Smooth muscle cell (in vitro differentiated cells): ENCODE results near the gene C1orf185. TPM values are rescaled to one million over a fixed set of nuclear protein-coding genes. Genes with fewer than 3 reads are reported as not detected.
A peak's percentile ranks its signal among the peaks of the same experiment; 100 is the strongest.
"Not testable (repeated sequence)": the region's sequence is repeated elsewhere in the genome, so short reads cannot be mapped to it uniquely, and the experiment has no call there.

ENCODE experiments used
- DNase-seq: peaks from one replicate; lab custom pipeline; 2025; ENCODE audit not compliant: unreplicated experiment; lab: John Stamatoyannopoulos, UW
- H2AFZ ChIP-seq: fragments of 200-600 bp; sonication (generic); 2 replicates; pipeline ENCODE4 v1.6.0; 2016; ENCODE audit warnings: antibody characterized with exemption, low read depth, mild to moderate bottlenecking
- H3F3A ChIP-seq: fragments of 200-600 bp; sonication (generic); 2 replicates; pipeline ENCODE4 v1.6.0; 2017; ENCODE audit warnings: antibody characterized with exemption, low read depth
- H3K27ac ChIP-seq: fragments of 200-600 bp; sonication (generic); 2 replicates; pipeline ENCODE4 v1.5.1; 2016; ENCODE audit warnings: low read depth, mild to moderate bottlenecking
- H3K27me3 ChIP-seq: fragments of 200-600 bp; sonication (generic); 2 replicates; pipeline ENCODE4 v1.6.1; 2016; ENCODE audit warnings: low read depth, mild to moderate bottlenecking
- H3K36me3 ChIP-seq: fragments of 200-600 bp; sonication (generic); 2 replicates; pipeline ENCODE4 v1.5.1; 2016; ENCODE audit warnings: low read depth
- H3K4me1 ChIP-seq: fragments of 200-600 bp; sonication (generic); 2 replicates; pipeline ENCODE4 v1.5.1; 2016; ENCODE audit warnings: low read depth
- H3K4me2 ChIP-seq: fragments of 200-600 bp; sonication (generic); 2 replicates; pipeline ENCODE4 v1.6.0; 2016; ENCODE audit warnings: mild to moderate bottlenecking
- H3K4me3 ChIP-seq: fragments of 200-600 bp; sonication (generic); 2 replicates; pipeline ENCODE4 v1.5.1; 2016; ENCODE audit warnings: mild to moderate bottlenecking
- H3K79me2 ChIP-seq: fragments of 200-600 bp; sonication (generic); 2 replicates; pipeline ENCODE4 v1.6.0; 2016; ENCODE audit warnings: low read depth, mild to moderate bottlenecking
- H3K9ac ChIP-seq: fragments of 200-600 bp; sonication (generic); 2 replicates; pipeline ENCODE4 v1.6.0; 2016; ENCODE audit warnings: low read depth
- H3K9me3 ChIP-seq: fragments of 200-600 bp; sonication (generic); replicated peaks from 2 replicates; pipeline ENCODE4 v1.5.1; 2016; ENCODE audit warnings: low read depth
- H4K20me1 ChIP-seq: fragments of 200-600 bp; sonication (generic); 2 replicates; pipeline ENCODE4 v1.6.0; 2016; ENCODE audit warnings: low read depth
- WGBS: methylation state at CpG from one replicate; pipeline ENCODE4 v1.1.7; 2016; ENCODE audit warnings: low lambda C conversion rate; 5-methylcytosine and 5-hydroxymethylcytosine counted together
- polyA plus RNA-seq: library from polyadenylated mRNA; unstranded; fragments of >200 nt; fragmentation: Nextera tagmentation; extraction: Ambion mirVana; gene quantifications from 2 replicates; pipeline ENCODE4 v1.2.1, GENCODE V29; 2016
- total RNA-seq: library from RNA; depleted of rRNA; stranded (reverse); fragments of >200 nt; gene quantifications from 2 replicates; pipeline ENCODE4 v1.2.3, GENCODE V29; 2014
- TF ChIP-seq, protein P1 (sequence below): fragments of 200-600 bp; sonication (generic); IDR thresholded peaks from 2 replicates; pipeline ENCODE4 v1.5.1; 2017; ENCODE audit warnings: borderline replicate concordance, mild to moderate bottlenecking, antibody characterized with exemption; ENCODE audit not compliant: insufficient read depth, poor library complexity, severe bottlenecking

Gene C1orf185
- total and polyA plus RNA-seq, 2 experiments from 2014 or later = not detected

GRCh38 chr1:51158263-51158662, 56.2 kb downstream of the C1orf185 start:
- TF ChIP-seq, protein P1, sequence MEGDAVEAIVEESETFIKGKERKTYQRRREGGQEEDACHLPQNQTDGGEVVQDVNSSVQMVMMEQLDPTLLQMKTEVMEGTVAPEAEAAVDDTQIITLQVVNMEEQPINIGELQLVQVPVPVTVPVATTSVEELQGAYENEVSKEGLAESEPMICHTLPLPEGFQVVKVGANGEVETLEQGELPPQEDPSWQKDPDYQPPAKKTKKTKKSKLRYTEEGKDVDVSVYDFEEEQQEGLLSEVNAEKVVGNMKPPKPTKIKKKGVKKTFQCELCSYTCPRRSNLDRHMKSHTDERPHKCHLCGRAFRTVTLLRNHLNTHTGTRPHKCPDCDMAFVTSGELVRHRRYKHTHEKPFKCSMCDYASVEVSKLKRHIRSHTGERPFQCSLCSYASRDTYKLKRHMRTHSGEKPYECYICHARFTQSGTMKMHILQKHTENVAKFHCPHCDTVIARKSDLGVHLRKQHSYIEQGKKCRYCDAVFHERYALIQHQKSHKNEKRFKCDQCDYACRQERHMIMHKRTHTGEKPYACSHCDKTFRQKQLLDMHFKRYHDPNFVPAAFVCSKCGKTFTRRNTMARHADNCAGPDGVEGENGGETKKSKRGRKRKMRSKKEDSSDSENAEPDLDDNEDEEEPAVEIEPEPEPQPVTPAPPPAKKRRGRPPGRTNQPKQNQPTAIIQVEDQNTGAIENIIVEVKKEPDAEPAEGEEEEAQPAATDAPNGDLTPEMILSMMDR = no peak
- peaks cover 3% of the 10 kb centered on the region for H3K9me3 ChIP-seq
- H4K20me1 ChIP-seq = no peaks in the 10 kb centered on the region
- no peak overlapping the region for H2AFZ ChIP-seq
- H3K27me3 ChIP-seq = peaks cover 13% of the 10 kb centered on the region
- no peaks in the 10 kb centered on the region for H3F3A ChIP-seq
- no peaks in the 10 kb centered on the region for H3K79me2 ChIP-seq
- no peaks in the 10 kb centered on the region for H3K4me1 ChIP-seq
- WGBS = 94% methylated on average over 4 of the region's 4 CpGs
- no peak overlapping the region for H3K27ac ChIP-seq
- no peak overlapping the region for H3K4me3 ChIP-seq
- H3K4me2 ChIP-seq = no peak overlapping the region
- no peak for DNase-seq
- no peak overlapping the region for H3K9ac ChIP-seq
- no peaks in the 10 kb centered on the region for H3K36me3 ChIP-seq

- not testable (repeated sequence) for H3K36me3 ChIP-seq, H4K20me1 ChIP-seq, H3K9ac ChIP-seq, H3K4me1 ChIP-seq, H3K79me2 ChIP-seq, H3K4me2 ChIP-seq, H3K9me3 ChIP-seq, H3K4me3 ChIP-seq, H2AFZ ChIP-seq, H3K27ac ChIP-seq, H3F3A ChIP-seq, DNase-seq
- 87% methylated on average over 5 of the region's 5 CpGs for WGBS
- H3K27me3 ChIP-seq = peaks cover 13% of the 10 kb centered on the region
Observed at GRCh38 chr1:51162560-51162959, 60.5 kb downstream of the C1orf185 start.

DNA sequence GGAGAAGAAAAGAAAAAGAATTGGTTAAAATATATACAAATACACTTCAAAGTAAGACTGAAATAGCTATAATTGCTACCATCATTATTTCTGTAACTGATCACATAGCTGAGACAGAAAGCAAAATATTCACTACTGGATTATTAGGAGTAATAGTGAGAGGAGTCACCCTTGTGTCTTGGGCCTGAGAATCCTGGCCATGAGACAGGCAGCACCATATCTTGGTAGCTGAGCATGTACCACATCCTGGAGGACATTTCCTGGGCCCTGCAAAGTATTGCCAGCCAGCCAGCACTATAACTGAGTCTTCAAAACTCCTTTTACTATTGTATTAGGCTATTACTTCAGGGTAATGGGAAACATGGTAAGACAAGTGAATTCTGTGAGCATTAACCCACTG, 63.5 kb downstream of the C1orf185 start:
- Histone ChIP-seq H3F3A (no peaks in the 10 kb centered on the region), H3K4me2 (no peak overlapping the region), H3K79me2 (no peaks in the 10 kb centered on the region), H3K4me1 (no peaks in the 10 kb centered on the region), H3K36me3 (no peaks in the 10 kb centered on the region), H3K4me3 (no peak overlapping the region), H3K9ac (no peak overlapping the region), H3K9me3 (no peaks in the 10 kb centered on the region), H2AFZ (no peak overlapping the region), H3K27me3 (no peaks in the 10 kb centered on the region), H4K20me1 (no peaks in the 10 kb centered on the region), H3K27ac (no peak overlapping the region)
- no peak for DNase-seq
- TF ChIP-seq, protein P1 = no peak

- H3K36me3 ChIP-seq = no peaks in the 10 kb centered on the region
- no peak overlapping the region for H3K27ac ChIP-seq
- peaks cover 7% of the 10 kb centered on the region for H3K27me3 ChIP-seq
- no peaks in the 10 kb centered on the region for H3K4me1 ChIP-seq
- no peak for DNase-seq
- no peaks in the 10 kb centered on the region for H3F3A ChIP-seq
- H3K79me2 ChIP-seq = no peaks in the 10 kb centered on the region
- no peaks in the 10 kb centered on the region for H4K20me1 ChIP-seq
- TF ChIP-seq, protein P1 = no peak
- no peaks in the 10 kb centered on the region for H3K9me3 ChIP-seq
- no peak overlapping the region for H3K4me3 ChIP-seq
- 75% methylated on average over 1 of the region's 1 CpG for WGBS
- no peak overlapping the region for H2AFZ ChIP-seq
- H3K4me2 ChIP-seq = peak overlapping the region; percentile 27
- H3K9ac ChIP-seq = no peak overlapping the region
Observed at GRCh38 chr1:51168266-51168845, 66.3 kb downstream of the C1orf185 start.
